ENCODE results near the gene COQ2.

- TF ChIP-seq EZH2 (IDR thresholded peaks at IDR 0.05; ENCODE audit: insufficient read depth, poor library complexity, severe bottlenecking) (no peak), EZH2phosphoT487 (IDR thresholded peaks at IDR 0.05; ENCODE audit: insufficient read depth, low read depth) (no peak)
These were observed 21.9 kb downstream of the COQ2 start for GRCh38 chr4:83262682-83263081.
